ENCODE results near the gene SMYD1.

The SMYD1 gene

DNA sequence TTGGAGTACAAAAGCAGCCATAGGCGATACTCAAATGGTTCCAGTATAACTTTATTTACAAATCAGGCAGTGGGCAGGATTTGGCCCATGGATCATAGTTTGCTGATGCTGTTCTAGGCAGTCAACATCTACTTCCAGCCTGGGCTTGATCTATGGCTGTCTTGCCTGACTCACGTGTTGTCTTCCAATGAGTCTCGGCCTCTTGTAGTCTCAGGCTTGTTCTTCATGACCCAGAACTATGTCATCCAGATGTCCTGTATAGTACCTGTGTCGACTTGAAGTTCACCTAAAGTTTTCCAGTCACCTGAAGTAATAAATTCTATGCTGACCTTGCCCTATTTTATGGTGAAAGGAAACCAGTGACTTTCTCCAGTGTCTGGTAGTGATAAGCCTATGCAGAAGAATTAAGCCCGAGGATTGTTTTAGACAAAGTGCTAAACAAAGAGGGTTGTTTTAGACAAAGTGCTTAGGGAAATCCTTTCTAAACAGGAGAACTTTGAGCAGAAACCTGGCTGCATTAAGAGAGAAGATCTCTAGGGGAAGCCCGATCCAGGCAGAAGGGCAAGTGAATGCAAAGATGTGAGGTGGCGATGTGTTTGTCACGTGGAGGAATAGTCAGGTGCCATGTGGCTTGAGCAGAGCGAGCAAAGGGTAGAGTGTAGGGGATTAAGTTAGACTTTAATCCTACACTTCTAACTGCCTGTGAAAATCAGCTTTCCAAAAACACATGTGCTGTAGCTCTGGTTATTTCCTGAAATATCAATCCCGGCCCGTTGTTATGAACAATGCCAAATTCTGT, 94.0 kb downstream of the SMYD1 start:
- Mint-ChIP-seq H3K36me3 (ENCODE audit: insufficient read depth) (no peaks in the 10 kb centered on the region), H3K4me3 (no peak overlapping the region), H3K9me3 (no peaks in the 10 kb centered on the region), H3K27me3 (peaks cover 0 to 18% of the 10 kb centered on the region in 2 donors), H3K4me1 (ENCODE audit: low read depth in 2 of 2) (peaks cover 0 to 4% of the 10 kb centered on the region in 2 donors), H3K27ac (no peak overlapping the region)
- no peak for DNase-seq
- no peak for ATAC-seq (replicated peaks)

Measured in effector memory CD8-positive, alpha-beta T cell (primary cell).